ENCODE measurements around the gene RARB.

The RARB gene

GRCh38 chr3:25423780-25424588 is 4.1 kb upstream of the RARB start:
- no peak for DNase-seq (ENCODE audit: low spot score)

GRCh38 chr3:25424614-25425013 is 3.4 kb upstream of the RARB start:
- DNase-seq (ENCODE audit: low spot score), result no peak

- peak; percentile 27 for DNase-seq (ENCODE audit: low spot score)
These were observed 1.7 kb upstream of the RARB start for GRCh38 chr3:25426408-25426807.

GRCh38 chr3:25427155-25427554 is 908 bp upstream of the RARB start:
- DNase-seq (ENCODE audit: low spot score), result no peak

GRCh38 chr3:25427563-25427941 is 511 bp upstream of the RARB start:
- DNase-seq (ENCODE audit: low spot score), result no peak

GRCh38 chr3:25428789-25429335 is 799 bp downstream of the RARB start:
- no peak for DNase-seq (ENCODE audit: low spot score)

GRCh38 chr3:25429361-25430286 is 1.6 kb downstream of the RARB start:
- no peak for DNase-seq (ENCODE audit: low spot score)

GRCh38 chr3:25430287-25430934 is 2.3 kb downstream of the RARB start:
- DNase-seq (ENCODE audit: low spot score), result no peak

GRCh38 chr3:25430935-25431770 is 3.1 kb downstream of the RARB start:
- DNase-seq (ENCODE audit: low spot score), result no peak

GRCh38 chr3:25432176-25432720 is 4.2 kb downstream of the RARB start:
- DNase-seq (ENCODE audit: low spot score), result no peak

GRCh38 chr3:25433106-25433505 is 5.0 kb downstream of the RARB start:
- no peak for DNase-seq (ENCODE audit: low spot score)

- no peak for DNase-seq (ENCODE audit: low spot score)
These were observed 5.8 kb downstream of the RARB start for GRCh38 chr3:25433868-25434267.

GRCh38 chr3:25437953-25438352 is 9.9 kb downstream of the RARB start:
- DNase-seq (ENCODE audit: low spot score), result no peak

- DNase-seq (ENCODE audit: low spot score), result no peak
These were observed 10.9 kb downstream of the RARB start for GRCh38 chr3:25438791-25439555.

GRCh38 chr3:25441234-25441856 is 13.3 kb downstream of the RARB start:
- peak; percentile 52 for DNase-seq (ENCODE audit: low spot score)

- DNase-seq (ENCODE audit: low spot score), result no peak
These were observed 14.4 kb downstream of the RARB start for GRCh38 chr3:25442486-25442885.

- no peak for DNase-seq (ENCODE audit: low spot score)
These were observed 16.2 kb downstream of the RARB start for GRCh38 chr3:25444273-25444672.

GRCh38 chr3:25445731-25446130 is 17.7 kb downstream of the RARB start:
- no peak for DNase-seq (ENCODE audit: low spot score)

GRCh38 chr3:25447285-25447684 is 19.2 kb downstream of the RARB start:
- DNase-seq (ENCODE audit: low spot score), result no peak

GRCh38 chr3:25447925-25448324 is 19.9 kb downstream of the RARB start:
- no peak for DNase-seq (ENCODE audit: low spot score)

Data from iPS-NIHi11 (cell line).